ENCODE measurements around the gene IGFBP4.

The IGFBP4 gene

GRCh38 chr17:40417258-40417608, 26.0 kb upstream of the IGFBP4 start:
- H3K4me3 ChIP-seq (ENCODE audit: low read depth, low read length), result peak overlapping the region; percentile 81
- no peak for DNase-seq (ENCODE audit: low read depth, low spot score)
- no peak for TF ChIP-seq CTCF (IDR thresholded peaks at IDR 0.05; ENCODE audit: insufficient read depth, low read length, missing control alignments)
- CTCF ChIA-PET, result interaction anchor here (0.9 to 14.9 kb wide), 16 partner anchors 9 to 143 kb away, joined by 3 to 226 read pairs (median 7); no protein-coding TSS in a partner anchor
- POLR2A ChIA-PET, result interaction anchor here (1.1 to 1.7 kb wide), 5 partner anchors 9 to 1271 kb away, joined by 3 to 9 read pairs (median 5); partner anchors contain the start of gene EIF1

- no peak for TF ChIP-seq CTCF (IDR thresholded peaks at IDR 0.05; ENCODE audit: insufficient read depth, low read length, missing control alignments)
- ChIA-PET CTCF (interaction anchor here (0.6 to 14.9 kb wide), 22 partner anchors 9 to 1249 kb away, joined by 3 to 226 read pairs (median 6); no protein-coding TSS in a partner anchor), POLR2A (interaction anchor here (0.8 to 1.7 kb wide), 6 partner anchors 8 to 1271 kb away, joined by 3 to 9 read pairs (median 4); partner anchors contain the start of gene EIF1)
- peak within 1 kb of the TSS; percentile 81 for H3K4me3 ChIP-seq (ENCODE audit: low read depth, low read length)
- peak; percentile 97 for DNase-seq (ENCODE audit: low read depth, low spot score)
These were observed 25.4 kb upstream of the IGFBP4 start, which contains the start of gene TOP2A for GRCh38 chr17:40417609-40418427. TSS of gene TOP2A (minus strand) at chr17:40417896. CDS start at chr17:40417791, 105 bp downstream.

- POLR2A ChIA-PET, result interaction anchor here (0.8 to 1.7 kb wide), 6 partner anchors 7 to 1270 kb away, joined by 3 to 9 read pairs (median 4); partner anchors contain the start of gene EIF1
- no peak for DNase-seq (ENCODE audit: low read depth, low spot score)
- no peak for TF ChIP-seq CTCF (IDR thresholded peaks at IDR 0.05; ENCODE audit: insufficient read depth, low read length, missing control alignments)
- CTCF ChIA-PET, result interaction anchor here (0.6 to 14.9 kb wide), 19 partner anchors 8 to 1249 kb away, joined by 3 to 226 read pairs (median 6); no protein-coding TSS in a partner anchor
- H3K4me3 ChIP-seq (ENCODE audit: low read depth, low read length), result peak overlapping the region; percentile 63
These were observed 24.9 kb upstream of the IGFBP4 start for GRCh38 chr17:40418428-40418706.

GRCh38 chr17:40419559-40420331, 23.5 kb upstream of the IGFBP4 start:
- POLR2A ChIA-PET, result no interaction called here
- CTCF ChIA-PET, result interaction anchor here (1.3 to 14.9 kb wide), 6 partner anchors 12 to 141 kb away, joined by 4 to 226 read pairs (median 12); no protein-coding TSS in a partner anchor
- no peak for TF ChIP-seq CTCF (IDR thresholded peaks at IDR 0.05; ENCODE audit: insufficient read depth, low read length, missing control alignments)
- no peak for DNase-seq (ENCODE audit: low read depth, low spot score)
- no peak overlapping the region for H3K4me3 ChIP-seq (ENCODE audit: low read depth, low read length)

GRCh38 chr17:40422990-40423633, 20.1 kb upstream of the IGFBP4 start:
- ChIA-PET POLR2A (no interaction called here), CTCF (interaction anchor here (0.7 to 3.4 kb wide), 9 partner anchors 8 to 137 kb away, joined by 3 to 12 read pairs (median 4); no protein-coding TSS in a partner anchor)
- DNase-seq (ENCODE audit: low read depth, low spot score), result no peak
- no peak for TF ChIP-seq CTCF (IDR thresholded peaks at IDR 0.05; ENCODE audit: insufficient read depth, low read length, missing control alignments)
- no peak overlapping the region for H3K4me3 ChIP-seq (ENCODE audit: low read depth, low read length)
